ENCODE data around the gene CDK2AP2. TPM values are rescaled to one million over a fixed set of nuclear protein-coding genes. Genes with fewer than 3 reads are reported as not detected.

CDK2AP2 gene
- total RNA-seq (ENCODE audit: low replicate concordance) = 2.8 and 16.2 TPM in 2 replicates

GRCh38 chr11:67507864-67508485, at the start of gene CDK2AP2:
Gene CDK2AP2, minus strand, starts transcription at chr11:67508162. Its CDS starts 80 bp downstream, at chr11:67508082.

GRCh38 chr11:67522844-67523555, 15.0 kb upstream of the CDK2AP2 start, which contains the start of gene CABP2:
Gene CABP2, minus strand, starts transcription at chr11:67523446. Its CDS starts 120 bp downstream, at chr11:67523326.

GRCh38 chr11:67504950-67505581, 2.9 kb downstream of the CDK2AP2 start, which contains the start of gene PITPNM1:
Gene PITPNM1, minus strand, starts transcription at chr11:67505363. Its CDS starts 1,183 bp downstream, at chr11:67504180.

GRCh38 chr11:67482827-67483798, 24.8 kb downstream of the CDK2AP2 start, which contains the start of gene AIP:
Gene AIP, plus strand, starts transcription at chr11:67483026. Its CDS starts 133 bp downstream, at chr11:67483159.

GRCh38 chr11:67468759-67469507, 39.0 kb downstream of the CDK2AP2 start, which contains the start of gene TMEM134:
Gene TMEM134, minus strand, starts transcription at chr11:67469251. Its CDS starts 59 bp downstream, at chr11:67469192.

Other genes with a start within 250 kb of the CDK2AP2 start
- 20.2 and 31.6 TPM in 2 replicates for gene GRK2, start 241.7 kb downstream of the CDK2AP2 start, total RNA-seq (ENCODE audit: low replicate concordance)
- 32.9 and 34.9 TPM in 2 replicates for gene ANKRD13D, start 218.9 kb downstream of the CDK2AP2 start, total RNA-seq (ENCODE audit: low replicate concordance)
- 8.1 and 10.2 TPM in 2 replicates for gene SSH3, start 204.6 kb downstream of the CDK2AP2 start, total RNA-seq (ENCODE audit: low replicate concordance)
- gene POLD4, start 154.6 kb downstream of the CDK2AP2 start, total RNA-seq (ENCODE audit: low replicate concordance) = 24.2 and 71.2 TPM in 2 replicates
- 1.8 and 3.9 TPM in 2 replicates for gene CLCF1, start 134.6 kb downstream of the CDK2AP2 start, total RNA-seq (ENCODE audit: low replicate concordance)
- gene RAD9A, start 116.2 kb downstream of the CDK2AP2 start, total RNA-seq (ENCODE audit: low replicate concordance) = 4.1 and 4.8 TPM in 2 replicates
- gene PPP1CA, start 106.3 kb downstream of the CDK2AP2 start, total RNA-seq (ENCODE audit: low replicate concordance) = 81.6 and 202 TPM in 2 replicates
- not detected in 2 replicates for gene TBC1D10C, start 104.1 kb downstream of the CDK2AP2 start, total RNA-seq (ENCODE audit: low replicate concordance)
- under 0.01 and 0.30 TPM in 2 replicates for gene CARNS1, start 92.5 kb downstream of the CDK2AP2 start, total RNA-seq (ENCODE audit: low replicate concordance)
- gene RPS6KB2, start 79.7 kb downstream of the CDK2AP2 start, total RNA-seq (ENCODE audit: low replicate concordance) = 24.3 and 55.9 TPM in 2 replicates
- gene PTPRCAP, start 70.5 kb downstream of the CDK2AP2 start, total RNA-seq (ENCODE audit: low replicate concordance) = 0.23 and 0.30 TPM in 2 replicates
- gene CORO1B, start 64.7 kb downstream of the CDK2AP2 start, total RNA-seq (ENCODE audit: low replicate concordance) = 147 and 225 TPM in 2 replicates
- gene GPR152, start 55.4 kb downstream of the CDK2AP2 start, total RNA-seq (ENCODE audit: low replicate concordance) = not detected in 2 replicates
- gene CABP4, start 52.8 kb downstream of the CDK2AP2 start, total RNA-seq (ENCODE audit: low replicate concordance) = not detected in 2 replicates
- 4.1 and 24.4 TPM in 2 replicates for gene TMEM134, start 38.9 kb downstream of the CDK2AP2 start, total RNA-seq (ENCODE audit: low replicate concordance)
- 128 and 227 TPM in 2 replicates for gene AIP, start 25.1 kb downstream of the CDK2AP2 start, total RNA-seq (ENCODE audit: low replicate concordance)
- gene PITPNM1, start 2.8 kb downstream of the CDK2AP2 start, total RNA-seq (ENCODE audit: low replicate concordance) = 26.0 and 28.7 TPM in 2 replicates
- gene CABP2, start 15.3 kb upstream of the CDK2AP2 start, total RNA-seq (ENCODE audit: low replicate concordance) = not detected in 2 replicates
- 443 and 1,598 TPM in 2 replicates for gene GSTP1, start 75.7 kb upstream of the CDK2AP2 start, total RNA-seq (ENCODE audit: low replicate concordance)
- gene NDUFV1, start 98.8 kb upstream of the CDK2AP2 start, total RNA-seq (ENCODE audit: low replicate concordance) = 201 and 458 TPM in 2 replicates
- gene NUDT8, start 121.8 kb upstream of the CDK2AP2 start, total RNA-seq (ENCODE audit: low replicate concordance) = 3.6 and 4.4 TPM in 2 replicates
- gene TBX10, start 131.6 kb upstream of the CDK2AP2 start, total RNA-seq (ENCODE audit: low replicate concordance) = not detected in 2 replicates
- not detected in 2 replicates for gene ACY3, start 142.6 kb upstream of the CDK2AP2 start, total RNA-seq (ENCODE audit: low replicate concordance)
- gene ALDH3B2, start 166.5 kb upstream of the CDK2AP2 start, total RNA-seq (ENCODE audit: low replicate concordance) = not detected in 2 replicates